DND-41 (cell line): ENCODE data around the gene NPB.

Experiments used
- ATAC-seq: fragments of 200-7000 bp; cut with Tn5 transposase; 3 replicates; pipeline ENCODE4 v1.9.1; 2021; ENCODE audit warnings: low read depth; ENCODE audit not compliant: insufficient read depth
- DNase-seq: peaks from one replicate; pipeline ENCODE4 v3.0.0-alpha.2; 2020
- H2AFZ ChIP-seq: 2 replicates; pipeline ENCODE4 v1.6.0; 2012; ENCODE audit warnings: low read depth, low read length
- H3K27ac ChIP-seq: 2 replicates; pipeline ENCODE4 v1.5.1; 2012; ENCODE audit warnings: low read length, inconsistent platforms
- H3K27me3 ChIP-seq: fragments of 200-600 bp; sonication (generic); 2 replicates; pipeline ENCODE4 v1.6.0; 2012; ENCODE audit warnings: low read length, mild to moderate bottlenecking, inconsistent platforms; ENCODE audit not compliant: insufficient read depth, poor library complexity
- H3K36me3 ChIP-seq: 2 replicates; pipeline ENCODE4 v1.5.1; 2012; ENCODE audit warnings: low read length, inconsistent platforms; ENCODE audit not compliant: insufficient read depth
- H3K4me1 ChIP-seq: 2 replicates; pipeline ENCODE4 v1.5.1; 2012; ENCODE audit warnings: mild to moderate bottlenecking, low read length; ENCODE audit not compliant: insufficient read depth
- H3K4me2 ChIP-seq: 2 replicates; pipeline ENCODE4 v1.6.0; 2012; ENCODE audit warnings: mild to moderate bottlenecking, moderate library complexity, low read length, inconsistent platforms; ENCODE audit not compliant: insufficient read depth
- H3K4me3 ChIP-seq, 2 experiments: fragments of 200-600 bp in 1 of 2; shearing (Covaris generic) in 1 of 2; 2 replicates each; pipeline ENCODE4 v1.5.1; 2012 to 2016; ENCODE audit warnings: inconsistent platforms in 2 of 2, low read length in 2 of 2, mild to moderate bottlenecking in 2 of 2, low read depth in 1 of 2, moderate library complexity in 1 of 2
- H3K79me2 ChIP-seq: 2 replicates; pipeline ENCODE4 v1.6.0; 2012; ENCODE audit warnings: low read length, inconsistent platforms; ENCODE audit not compliant: insufficient read depth
- H3K9ac ChIP-seq: 2 replicates; pipeline ENCODE4 v1.6.0; 2012; ENCODE audit warnings: low read depth, mild to moderate bottlenecking, inconsistent platforms, low read length, moderate library complexity
- H3K9me3 ChIP-seq: 2 replicates; pipeline ENCODE4 v1.5.1; 2012; ENCODE audit warnings: low read length, moderate library complexity, mild to moderate bottlenecking, inconsistent platforms; ENCODE audit not compliant: insufficient read depth, severe bottlenecking
- H4K20me1 ChIP-seq: 2 replicates; pipeline ENCODE4 v1.6.0; 2012; ENCODE audit warnings: low read length; ENCODE audit not compliant: insufficient read depth
- EZH2 ChIP-seq: IDR thresholded peaks from 3 replicates; pipeline ENCODE4 v1.6.1; 2012; ENCODE audit warnings: borderline replicate concordance, low read depth, mild to moderate bottlenecking, moderate library complexity, low read length, inconsistent platforms; ENCODE audit not compliant: severe bottlenecking
- TF ChIP-seq, protein P1 (sequence below): IDR thresholded peaks from 2 replicates; pipeline ENCODE4 v1.5.1; 2012; ENCODE audit warnings: borderline replicate concordance, low read length, moderate library complexity, mild to moderate bottlenecking; ENCODE audit not compliant: poor library complexity, severe bottlenecking; ENCODE audit errors: extremely low read depth

NPB gene

DNA sequence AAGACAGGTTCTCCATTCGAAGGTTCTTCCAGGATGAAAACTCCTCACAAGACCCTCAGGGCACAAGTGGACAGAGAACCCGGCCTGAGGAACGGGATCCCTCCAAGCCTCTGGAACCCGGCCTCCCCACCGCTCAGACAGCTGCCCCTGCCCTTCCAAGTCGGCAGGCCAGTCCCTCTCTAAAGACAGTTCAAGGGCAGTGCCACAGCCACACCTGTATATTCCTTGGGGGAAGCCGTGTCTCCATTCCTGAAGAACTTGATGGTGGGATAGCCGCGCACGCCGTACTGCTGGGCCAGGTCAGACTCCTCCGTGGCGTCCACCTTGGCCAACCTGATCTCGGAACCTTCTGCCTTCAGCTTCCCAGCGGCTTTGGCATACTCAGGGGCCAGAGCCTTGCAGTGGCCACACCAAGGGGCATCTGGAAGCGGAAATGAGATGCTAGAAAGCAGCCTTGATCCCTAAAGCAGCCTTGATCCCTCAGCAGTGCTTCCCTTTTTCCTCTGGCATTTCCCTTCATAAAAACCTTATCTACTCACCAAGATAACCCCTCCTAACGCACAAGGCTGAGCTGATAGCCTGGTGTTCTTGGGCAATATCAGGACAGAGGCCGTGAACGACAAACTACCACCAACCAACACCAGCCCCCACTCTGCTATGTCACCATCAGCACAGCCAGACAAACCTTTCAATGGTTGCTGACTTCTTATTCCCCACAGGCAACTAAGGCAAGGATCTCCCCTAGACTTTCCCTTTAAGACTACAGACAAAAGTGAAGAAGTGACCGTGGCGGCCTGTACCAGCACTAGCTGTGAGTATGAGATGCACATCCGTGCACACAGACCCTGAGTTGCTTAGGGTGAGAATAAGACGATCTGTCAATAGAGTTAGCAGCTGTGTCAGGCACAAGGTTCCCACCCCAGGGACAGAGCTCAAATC, 42.8 kb upstream of the NPB start:
- ATAC-seq (no peak), DNase-seq (no peak)
- Histone ChIP-seq H2AFZ (0 out of 2 replicates have a peak overlapping the region, but pooled peaks have one; percentile 84), H3K36me3 (peaks cover 68% of the 10 kb centered on the region), H4K20me1 (peaks cover 49% of the 10 kb centered on the region), H3K27me3 (peaks cover 3% of the 10 kb centered on the region), H3K79me2 (peaks cover 91% of the 10 kb centered on the region), H3K4me1 (peaks cover 54% of the 10 kb centered on the region), H3K9me3 (no peaks in the 10 kb centered on the region), H3K4me2 (peak overlapping the region; percentile 98), H3K4me3 (peak overlapping the region; percentile 79 to 91), H3K9ac (peak overlapping the region; percentile 82), H3K27ac (peak overlapping the region; percentile 94)
- TF ChIP-seq, protein P1, sequence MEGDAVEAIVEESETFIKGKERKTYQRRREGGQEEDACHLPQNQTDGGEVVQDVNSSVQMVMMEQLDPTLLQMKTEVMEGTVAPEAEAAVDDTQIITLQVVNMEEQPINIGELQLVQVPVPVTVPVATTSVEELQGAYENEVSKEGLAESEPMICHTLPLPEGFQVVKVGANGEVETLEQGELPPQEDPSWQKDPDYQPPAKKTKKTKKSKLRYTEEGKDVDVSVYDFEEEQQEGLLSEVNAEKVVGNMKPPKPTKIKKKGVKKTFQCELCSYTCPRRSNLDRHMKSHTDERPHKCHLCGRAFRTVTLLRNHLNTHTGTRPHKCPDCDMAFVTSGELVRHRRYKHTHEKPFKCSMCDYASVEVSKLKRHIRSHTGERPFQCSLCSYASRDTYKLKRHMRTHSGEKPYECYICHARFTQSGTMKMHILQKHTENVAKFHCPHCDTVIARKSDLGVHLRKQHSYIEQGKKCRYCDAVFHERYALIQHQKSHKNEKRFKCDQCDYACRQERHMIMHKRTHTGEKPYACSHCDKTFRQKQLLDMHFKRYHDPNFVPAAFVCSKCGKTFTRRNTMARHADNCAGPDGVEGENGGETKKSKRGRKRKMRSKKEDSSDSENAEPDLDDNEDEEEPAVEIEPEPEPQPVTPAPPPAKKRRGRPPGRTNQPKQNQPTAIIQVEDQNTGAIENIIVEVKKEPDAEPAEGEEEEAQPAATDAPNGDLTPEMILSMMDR = peak; percentile 2
- TF ChIP-seq EZH2 = no peak

DNA sequence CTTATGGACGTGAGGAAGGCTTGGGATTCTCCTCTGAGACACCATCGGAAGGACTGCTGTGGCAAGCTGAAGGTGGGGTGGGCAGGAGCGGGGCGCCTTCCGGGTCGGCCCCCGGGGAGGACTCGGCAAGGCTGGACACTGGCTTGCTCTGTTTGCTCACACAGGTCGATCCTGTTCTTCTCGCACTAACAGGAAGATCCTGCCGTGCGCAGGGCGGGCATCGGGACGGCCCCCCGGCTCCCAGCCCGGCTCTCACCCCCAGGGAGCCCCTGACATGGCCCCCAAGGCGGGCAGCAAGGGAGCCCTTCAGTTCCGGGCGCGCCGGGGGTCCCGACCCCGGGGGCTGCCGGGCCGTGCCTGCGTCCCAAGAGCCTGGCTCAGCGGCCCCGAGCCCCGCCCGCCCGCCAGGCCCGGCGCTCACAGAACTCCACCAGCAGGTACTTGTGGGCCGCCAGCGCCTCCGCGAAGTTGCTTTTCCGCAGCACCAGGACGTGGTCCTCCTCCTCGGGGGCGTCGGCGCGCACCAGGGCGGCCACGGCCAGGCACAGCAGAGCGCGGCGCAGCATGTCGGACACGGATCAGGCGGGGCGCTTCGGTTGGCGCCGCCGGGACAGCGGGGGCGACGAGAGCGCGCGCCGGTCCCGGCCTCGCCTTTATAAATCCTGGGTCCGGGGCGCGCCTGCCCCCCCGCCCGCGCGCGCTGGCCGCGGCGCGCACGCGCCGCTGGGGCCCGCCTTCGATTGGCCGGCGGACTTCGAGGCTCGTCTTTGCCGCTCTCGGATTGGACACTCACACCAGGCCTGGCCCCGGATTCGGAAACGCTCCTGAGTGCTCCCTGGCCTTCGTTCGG, 41.9 kb upstream of the NPB start, which contains the start of gene P4HB:
Gene P4HB (minus strand): TSS at position 630 of the 850 bp plus-strand sequence. CDS start 64 bp downstream, at position 566.
- ATAC-seq = no peak
- H4K20me1 ChIP-seq = peaks cover 48% of the 10 kb centered on the region
- peaks cover 54% of the 10 kb centered on the region for H3K4me1 ChIP-seq
- H3K36me3 ChIP-seq = peaks cover 66% of the 10 kb centered on the region
- H3K9me3 ChIP-seq = no peaks in the 10 kb centered on the region
- H2AFZ ChIP-seq = peak within 1 kb of the TSS; percentile 94
- DNase-seq = no peak
- H3K79me2 ChIP-seq = peaks cover 86% of the 10 kb centered on the region
- H3K27ac ChIP-seq = peak within 1 kb of the TSS; percentile 94
- peaks cover 3% of the 10 kb centered on the region for H3K27me3 ChIP-seq
- peak within 1 kb of the TSS; percentile 82 for H3K9ac ChIP-seq
- no peak for TF ChIP-seq EZH2
- TF ChIP-seq, protein P1 = no peak
- peak within 1 kb of the TSS; percentile 98 for H3K4me2 ChIP-seq
- H3K4me3 ChIP-seq = peak within 1 kb of the TSS; percentile 79 to 91

DNA sequence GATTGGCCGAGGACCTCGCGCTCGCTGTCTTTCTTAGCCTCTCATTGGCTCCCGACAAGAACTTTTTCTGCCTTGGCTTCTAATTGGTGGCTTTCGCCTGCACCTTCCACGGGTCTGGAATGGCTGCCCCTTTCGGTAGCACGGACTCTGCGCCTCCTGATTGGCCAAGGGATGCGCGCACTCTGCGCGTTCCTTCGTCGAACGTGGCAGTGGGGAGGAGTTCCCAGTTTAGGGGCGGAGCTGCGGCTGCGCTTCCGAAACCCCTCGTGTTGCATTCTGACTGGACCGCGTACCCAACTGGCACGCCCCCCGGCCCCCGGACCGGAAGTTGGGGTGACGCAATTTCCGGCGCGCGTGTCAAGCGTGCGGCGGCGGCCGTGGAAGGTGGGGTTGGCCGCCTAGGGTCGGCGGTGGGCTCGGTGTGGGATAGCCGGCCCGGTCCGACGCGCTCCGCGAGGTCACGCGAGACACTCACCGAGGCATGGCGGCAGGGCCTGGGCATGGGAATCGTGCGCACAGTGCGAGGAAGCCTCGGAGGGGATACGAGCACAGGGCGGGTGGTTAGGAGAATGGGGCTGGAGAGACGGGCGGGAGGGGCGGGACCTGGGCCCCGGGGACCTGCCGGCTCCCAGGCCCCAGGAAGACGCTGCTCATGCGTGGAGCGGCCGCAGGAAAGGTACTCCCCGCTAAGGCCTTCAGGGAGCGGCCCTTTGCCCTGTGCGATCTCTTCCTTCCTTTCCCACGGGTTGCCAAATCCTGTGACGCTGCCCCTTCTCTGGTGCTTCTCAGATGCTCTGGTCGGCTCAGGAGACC, 41.1 kb upstream of the NPB start:
- Histone ChIP-seq H3K36me3 (peaks cover 66% of the 10 kb centered on the region), H3K4me3 (peak overlapping the region; percentile 77 to 91), H3K4me2 (peak overlapping the region; percentile 75), H3K27ac (peak overlapping the region; percentile 93), H3K9me3 (no peaks in the 10 kb centered on the region), H3K9ac (peak overlapping the region; percentile 82), H4K20me1 (peaks cover 47% of the 10 kb centered on the region), H2AFZ (peak overlapping the region; percentile 94), H3K79me2 (peaks cover 78% of the 10 kb centered on the region), H3K27me3 (peaks cover 3% of the 10 kb centered on the region), H3K4me1 (peaks cover 54% of the 10 kb centered on the region)
- TF ChIP-seq, protein P1 = no peak
- peak; percentile 100 for TF ChIP-seq EZH2
- DNase-seq = peak; percentile 100
- ATAC-seq = peak; percentile 89
